22Rv1 (cell line): ENCODE results near the gene C3AR1.

Experiments
- CTCF ChIP-seq: fragments of 450-650 bp; IDR thresholded peaks from 2 replicates; pipeline ENCODE4 v1.5.1; 2017; ENCODE audit warnings: mild to moderate bottlenecking
- ZFX ChIP-seq: fragments of 450-650 bp; IDR thresholded peaks from 2 replicates; pipeline ENCODE4 v1.6.1; 2017; ENCODE audit warnings: antibody characterized with exemption, borderline replicate concordance

GRCh38 chr12:8012651-8013309 lies 53.4 kb downstream of the C3AR1 start:
- TF ChIP-seq CTCF (no peak), ZFX (no peak)
